Measurements from ENCODE around the gene MSRB2.

GRCh38 chr10:23157239-23157681 lies 61.9 kb downstream of the MSRB2 start:
- TF ChIP-seq, protein P1, sequence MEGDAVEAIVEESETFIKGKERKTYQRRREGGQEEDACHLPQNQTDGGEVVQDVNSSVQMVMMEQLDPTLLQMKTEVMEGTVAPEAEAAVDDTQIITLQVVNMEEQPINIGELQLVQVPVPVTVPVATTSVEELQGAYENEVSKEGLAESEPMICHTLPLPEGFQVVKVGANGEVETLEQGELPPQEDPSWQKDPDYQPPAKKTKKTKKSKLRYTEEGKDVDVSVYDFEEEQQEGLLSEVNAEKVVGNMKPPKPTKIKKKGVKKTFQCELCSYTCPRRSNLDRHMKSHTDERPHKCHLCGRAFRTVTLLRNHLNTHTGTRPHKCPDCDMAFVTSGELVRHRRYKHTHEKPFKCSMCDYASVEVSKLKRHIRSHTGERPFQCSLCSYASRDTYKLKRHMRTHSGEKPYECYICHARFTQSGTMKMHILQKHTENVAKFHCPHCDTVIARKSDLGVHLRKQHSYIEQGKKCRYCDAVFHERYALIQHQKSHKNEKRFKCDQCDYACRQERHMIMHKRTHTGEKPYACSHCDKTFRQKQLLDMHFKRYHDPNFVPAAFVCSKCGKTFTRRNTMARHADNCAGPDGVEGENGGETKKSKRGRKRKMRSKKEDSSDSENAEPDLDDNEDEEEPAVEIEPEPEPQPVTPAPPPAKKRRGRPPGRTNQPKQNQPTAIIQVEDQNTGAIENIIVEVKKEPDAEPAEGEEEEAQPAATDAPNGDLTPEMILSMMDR (IDR thresholded peaks at IDR 0.05) = no peak
- no peak for TF ChIP-seq POLR2A (IDR thresholded peaks at IDR 0.05)

Measured in testis (tissue), 2 donors.